K562 (cell line): ENCODE results near the gene UROD. TPM values are rescaled to one million over a fixed set of nuclear protein-coding genes. Genes with fewer than 3 reads are reported as not detected.

ENCODE experiments used
- ARNT ChIP-seq, 2 experiments: fragments of 450-650 bp; IDR thresholded peaks; 2 replicates each; pipeline ENCODE4 v1.6.1; 2016; ENCODE audit warnings: mild to moderate bottlenecking in 1 of 2
- CREB1 ChIP-seq, 2 experiments: sonication (generic) in 1 of 2; formaldehyde crosslinking in 1 of 2; IDR thresholded peaks; 2 replicates each; pipeline versions ENCODE4 v1.6.1 to v1.8.0; 2012 to 2022; ENCODE audit warnings: inconsistent platforms in 1 of 2, mild to moderate bottlenecking in 1 of 2, missing genetic modification reagents in 1 of 2, moderate library complexity in 1 of 2
- HSF4 ChIP-seq: fragments of 250-450 bp; sonication (Bioruptor Pico); IDR thresholded peaks from 2 replicates; pipeline ENCODE4 v2.1.2; 2022; ENCODE audit warnings: mild to moderate bottlenecking, moderate library complexity, borderline replicate concordance
- JUNB ChIP-seq: fragments of 450-650 bp; formaldehyde crosslinking; conservative IDR thresholded peaks from 2 replicates; pipeline ENCODE4 v1.4.0; 2020; ENCODE audit warnings: mild to moderate bottlenecking
- MCM2 ChIP-seq: fragments of 450-650 bp; IDR thresholded peaks from 2 replicates; pipeline ENCODE4 v1.6.1; 2017; ENCODE audit warnings: low read depth, mild to moderate bottlenecking
- NR2C2 ChIP-seq, 2 experiments: fragments of 200-800 bp in 1 of 2; sonication (Bioruptor generic) in 1 of 2; sonication (generic) in 1 of 2; formaldehyde crosslinking in 1 of 2; IDR thresholded peaks; 2 replicates each; pipeline versions ENCODE4 v1.6.1 to v1.8.0; 2016 to 2022; ENCODE audit warnings: mild to moderate bottlenecking in 1 of 2, missing compliant biosample characterization in 1 of 2, missing genetic modification characterization in 1 of 2, missing genetic modification reagents in 1 of 2
- PKNOX1 ChIP-seq: fragments of 450-650 bp; IDR thresholded peaks from 2 replicates; pipeline ENCODE4 v1.6.1; 2016
- POLR2AphosphoS5 ChIP-seq: IDR thresholded peaks from 2 replicates; pipeline ENCODE4 v1.6.1; 2011; ENCODE audit warnings: mild to moderate bottlenecking, low read depth, low read length, moderate library complexity; ENCODE audit not compliant: control insufficient read depth, insufficient read depth
- PRDM10 ChIP-seq: fragments of 450-650 bp; IDR thresholded peaks from 2 replicates; pipeline ENCODE4 v1.6.1; 2018; ENCODE audit not compliant: partially characterized antibody
- RAD21 ChIP-seq, 2 experiments: fragments of 250-450 bp in 1 of 2; fragments of 450-650 bp in 1 of 2; sonication (Bioruptor Pico) in 1 of 2; formaldehyde crosslinking in 1 of 2; IDR thresholded peaks in 1 of 2; conservative IDR thresholded peaks in 1 of 2; 2 replicates each; pipeline versions ENCODE4 v1.4.0 to v1.8.0; 2020 to 2022; ENCODE audit warnings: mild to moderate bottlenecking in 2 of 2, moderate library complexity in 1 of 2
- STAG1 ChIP-seq: sonication (generic); formaldehyde crosslinking; IDR thresholded peaks from 2 replicates; pipeline ENCODE4 v1.5.0; 2020; ENCODE audit warnings: missing genetic modification reagents, borderline replicate concordance
- ZBTB11 ChIP-seq, 3 experiments: fragments of 200-800 bp in 1 of 3; fragments of 250-450 bp in 1 of 3; fragments of 450-650 bp in 1 of 3; sonication (Bioruptor Pico) in 1 of 3; sonication (Bioruptor generic) in 1 of 3; formaldehyde crosslinking in 1 of 3; IDR thresholded peaks; 2 replicates each; pipeline versions ENCODE4 v1.6.1 to v1.8.0; 2016 to 2022; ENCODE audit warnings: mild to moderate bottlenecking in 2 of 3, missing genetic modification characterization in 2 of 3, missing compliant biosample characterization in 1 of 3, moderate library complexity in 1 of 3
- ZNF197 ChIP-seq: fragments of 200-800 bp; sonication (Bioruptor generic); IDR thresholded peaks from 2 replicates; pipeline ENCODE4 v1.6.1; 2016; ENCODE audit warnings: low read depth, missing genetic modification characterization, missing compliant biosample characterization
- ZNF280B ChIP-seq: fragments of 250-450 bp; sonication (Bioruptor Pico); IDR thresholded peaks from 2 replicates; pipeline ENCODE4 v1.5.1; 2021; ENCODE audit warnings: mild to moderate bottlenecking
- ZNF551 ChIP-seq: fragments of 250-450 bp; sonication (Bioruptor Pico); IDR thresholded peaks from 2 replicates; pipeline ENCODE4 v1.5.0; 2021; ENCODE audit warnings: mild to moderate bottlenecking, moderate library complexity
- ZNF830 ChIP-seq: fragments of 250-450 bp; sonication (Bioruptor Pico); IDR thresholded peaks from 2 replicates; pipeline ENCODE4 v1.5.0; 2021; ENCODE audit warnings: mild to moderate bottlenecking
- polyA plus RNA-seq, 8 experiments: library from polyadenylated mRNA; depleted of rRNA in 4 of 8; stranded (reverse) in 5 of 8; unstranded in 3 of 8; fragments of >200 nt; fragmentation: Nextera tagmentation in 2 of 8; fragmentation: Illumina TruSeq in 1 of 8; extraction: Ambion mirVana in 2 of 8; extraction: Trizol in 1 of 8; gene quantifications; 2 replicates each; pipeline versions ENCODE4 v1.2.1 to v1.2.3, GENCODE V29; 2011 to 2014; ENCODE audit warnings: inconsistent platforms in 1 of 8, missing spikeins in 1 of 8
- total RNA-seq, 7 experiments: library from RNA; depleted of rRNA in 6 of 7; stranded (reverse); fragments of >200 nt in 6 of 7; fragmentation: Illumina TruSeq in 2 of 7; extraction: Trizol in 2 of 7; gene quantifications; 2 replicates each; pipeline versions ENCODE4 v1.2.1 to v1.2.3, GENCODE V29; 2011 to 2021; ENCODE audit warnings: low replicate concordance in 1 of 7

UROD gene
- total and polyA plus RNA-seq, 9 of the 15 experiments (the other 6 are each of a cell fraction or from before 2014, with no cell fraction given), result 533 to 2,933 (median 1,100) TPM

GRCh38 chr1:45018599-45019230 is 6.7 kb downstream of the UROD start (continued):
- no peak for TF ChIP-seq STAG1 (CRISPR knock-in tag)
- no peak for TF ChIP-seq ZNF551 (CRISPR knock-in tag)
- TF ChIP-seq NR2C2 (CRISPR knock-in tag; IDR thresholded peaks at IDR 0.05), result 0 out of 2 replicates have a peak, but pooled peaks have one; percentile 9
- TF ChIP-seq NR2C2 (tag; IDR thresholded peaks at IDR 0.05), result no peak
- TF ChIP-seq ZNF830 (CRISPR knock-in tag), result no peak
- TF ChIP-seq ZNF280B, result no peak
- no peak for TF ChIP-seq ZBTB11 (CRISPR knock-in tag; IDR thresholded peaks at IDR 0.05)
- no peak for TF ChIP-seq ZNF197 (CRISPR knock-in tag)
- no peak for TF ChIP-seq ARNT (IDR thresholded peaks at IDR 0.05)
- no peak for TF ChIP-seq POLR2AphosphoS5
- no peak for TF ChIP-seq PRDM10
- TF ChIP-seq HSF4 (CRISPR knock-in tag), result no peak
- peak; percentile 74 to 90 for TF ChIP-seq RAD21 (CRISPR knock-in tag; conservative IDR thresholded peaks at IDR 0.05 in 1 of 2, IDR thresholded peaks at IDR 0.05 in 1 of 2)
- no peak for TF ChIP-seq MCM2
- TF ChIP-seq JUNB (CRISPR knock-in tag), result no peak
- TF ChIP-seq PKNOX1, result no peak
- TF ChIP-seq CREB1 (IDR thresholded peaks at IDR 0.05), result no peak
- TF ChIP-seq CREB1 (CRISPR knock-in tag; IDR thresholded peaks at IDR 0.05), result no peak
